IMR-90 (cell line): ENCODE measurements around the gene FHDC1. TPM values are rescaled to one million over a fixed set of nuclear protein-coding genes. Genes with fewer than 3 reads are reported as not detected.

ENCODE experiments used
- ATAC-seq: fragments of 200-7000 bp; cut with Tn5 transposase; 2 replicates; pipeline ENCODE4 v1.9.1; 2020; ENCODE audit warnings: low read depth, mild to moderate bottlenecking, moderate library complexity
- BruUV-seq: library from RNA; stranded (reverse); fragments of 400-500 nt; replicated peaks from 2 replicates; lab custom pipeline; 2021; lab: Mats Ljungman, UMichigan
- CTCF ChIA-PET: fragments of 300-600 bp; formaldehyde crosslinking; extraction: SDS; loops from one replicate; lab custom pipeline; 2021; ENCODE audit warnings: antibody characterized with exemption; lab: Yijun Ruan, JAX
- POLR2A ChIA-PET: fragments of 300-600 bp; sonication (Branson Sonifier 250); formaldehyde crosslinking; loops from one replicate; lab custom pipeline; 2022; ENCODE audit warnings: antibody characterized with exemption; ENCODE audit not compliant: unreplicated experiment; lab: Charles Lee
- DNase-seq: peaks from one replicate; pipeline ENCODE4 v3.0.0; 2013
- H2AFZ ChIP-seq: replicated peaks from 2 replicates; pipeline ENCODE3; 2013; ENCODE audit warnings: low read length, mild to moderate bottlenecking; ENCODE audit not compliant: poor library complexity
- H2AK5ac ChIP-seq: 2 replicates; pipeline ENCODE4 v1.6.1; 2013; ENCODE audit warnings: low read depth, low read length, inconsistent platforms
- H2AK9ac ChIP-seq: replicated peaks from 2 replicates; pipeline ENCODE3; 2013; ENCODE audit warnings: mild to moderate bottlenecking, low read depth, low read length, moderate library complexity; ENCODE audit not compliant: poor library complexity
- H2BK120ac ChIP-seq: 2 replicates; pipeline ENCODE4 v1.6.1; 2013; ENCODE audit warnings: low read depth, low read length, inconsistent platforms
- H2BK15ac ChIP-seq: 3 replicates; pipeline ENCODE4 v1.6.1; 2013; ENCODE audit warnings: low read depth, low read length, inconsistent platforms
- H2BK20ac ChIP-seq: 2 replicates; pipeline ENCODE4 v1.6.1; 2013; ENCODE audit warnings: low read depth, mild to moderate bottlenecking, inconsistent platforms, low read length, moderate library complexity
- H2BK5ac ChIP-seq: 2 replicates; pipeline ENCODE4 v1.6.1; 2013; ENCODE audit warnings: mild to moderate bottlenecking, low read depth, low read length, inconsistent platforms; ENCODE audit not compliant: poor library complexity, severe bottlenecking
- H3K14ac ChIP-seq: replicated peaks from 2 replicates; pipeline ENCODE4 v1.6.1; 2013; ENCODE audit warnings: low read depth, low read length, inconsistent platforms
- H3K18ac ChIP-seq: 2 replicates; pipeline ENCODE4 v1.6.1; 2013; ENCODE audit warnings: low read depth, low read length, control low read depth
- H3K23ac ChIP-seq: 2 replicates; pipeline ENCODE4 v1.6.1; 2013; ENCODE audit warnings: low read depth, low read length, inconsistent platforms
- H3K27ac ChIP-seq: 2 replicates; pipeline ENCODE4 v1.5.1; 2013; ENCODE audit warnings: mild to moderate bottlenecking, control low read depth, low read length; ENCODE audit not compliant: insufficient read depth
- H3K27me3 ChIP-seq: 2 replicates; pipeline ENCODE4 v1.6.1; 2013; ENCODE audit warnings: low read length; ENCODE audit not compliant: control insufficient read depth, insufficient read depth
- H3K36me3 ChIP-seq: 2 replicates; pipeline ENCODE4 v1.6.1; 2013; ENCODE audit warnings: low read length, mixed read lengths; ENCODE audit not compliant: control insufficient read depth, insufficient read depth
- H3K4ac ChIP-seq: 2 replicates; pipeline ENCODE4 v1.6.1; 2013; ENCODE audit warnings: low read depth, low read length, inconsistent platforms
- H3K4me1 ChIP-seq: 2 replicates; pipeline ENCODE4 v1.6.1; 2013; ENCODE audit warnings: low read length, mixed read lengths; ENCODE audit not compliant: control insufficient read depth, insufficient read depth
- H3K4me2 ChIP-seq: 2 replicates; pipeline ENCODE4 v1.6.1; 2013; ENCODE audit warnings: low read depth, mild to moderate bottlenecking, control low read depth, low read length, moderate library complexity
- H3K4me3 ChIP-seq: 2 replicates; pipeline ENCODE4 v1.5.1; 2013; ENCODE audit warnings: low read depth, mild to moderate bottlenecking, control low read depth, low read length, moderate library complexity; ENCODE audit not compliant: insufficient read depth
- H3K56ac ChIP-seq: 2 replicates; pipeline ENCODE4 v1.6.1; 2013; ENCODE audit warnings: low read length, inconsistent platforms; ENCODE audit not compliant: insufficient read depth; ENCODE audit errors: extremely low read depth
- H3K79me1 ChIP-seq, 2 experiments: 2 replicates each; pipeline ENCODE4 v1.6.1; 2013; ENCODE audit warnings: low read length in 2 of 2, inconsistent platforms in 1 of 2, low read depth in 1 of 2
- H3K9ac ChIP-seq: 2 replicates; pipeline ENCODE4 v1.6.1; 2013; ENCODE audit warnings: low read depth, low read length, control low read depth
- H3K9me1 ChIP-seq: 2 replicates; pipeline ENCODE4 v1.6.1; 2013; ENCODE audit warnings: low read length, inconsistent platforms; ENCODE audit not compliant: insufficient read depth
- H3K9me3 ChIP-seq: 2 replicates; pipeline ENCODE4 v1.6.1; 2013; ENCODE audit warnings: low read length; ENCODE audit not compliant: control insufficient read depth, insufficient read depth
- H4K20me1 ChIP-seq: 2 replicates; pipeline ENCODE4 v1.6.1; 2013; ENCODE audit warnings: low read length, inconsistent platforms; ENCODE audit not compliant: insufficient read depth
- H4K5ac ChIP-seq: 2 replicates; pipeline ENCODE4 v1.6.1; 2013; ENCODE audit warnings: mild to moderate bottlenecking, low read depth, low read length, control low read depth
- H4K8ac ChIP-seq, 2 experiments: 2 replicates each; pipeline ENCODE4 v1.6.1; 2013; ENCODE audit warnings: low read depth in 2 of 2, low read length in 2 of 2, control low read depth in 1 of 2, inconsistent platforms in 1 of 2
- H4K91ac ChIP-seq: 2 replicates; pipeline ENCODE4 v1.6.1; 2013; ENCODE audit warnings: low read depth, low read length, inconsistent platforms; ENCODE audit not compliant: insufficient read depth
- BHLHE40 ChIP-seq: fragments of 150-350 bp; IDR thresholded peaks from 2 replicates; pipeline ENCODE4 v1.6.1; 2016; ENCODE audit warnings: mild to moderate bottlenecking, low read depth, low read length
- CEBPB ChIP-seq: IDR thresholded peaks from 2 replicates; pipeline ENCODE4 v1.6.1; 2012; ENCODE audit warnings: low read depth, low read length, improper control_type of control experiment
- CTCF ChIP-seq: conservative IDR thresholded peaks from 2 replicates; pipeline ENCODE4 v1.5.1; 2012; ENCODE audit warnings: mild to moderate bottlenecking, low read depth, low read length, improper control_type of control experiment
- ELK1 ChIP-seq: fragments of 150-350 bp; IDR thresholded peaks from 2 replicates; pipeline ENCODE4 v1.6.1; 2016; ENCODE audit warnings: low read depth, mild to moderate bottlenecking, low read length, moderate library complexity, borderline replicate concordance
- FOS ChIP-seq: fragments of 150-350 bp; IDR thresholded peaks from 2 replicates; pipeline ENCODE4 v1.6.1; 2016; ENCODE audit warnings: low read depth, low read length
- MAFK ChIP-seq: IDR thresholded peaks from 2 replicates; pipeline ENCODE4 v1.6.1; 2012; ENCODE audit warnings: low read depth, low read length, improper control_type of control experiment
- MAZ ChIP-seq: IDR thresholded peaks from 2 replicates; pipeline ENCODE4 v1.6.1; 2012; ENCODE audit warnings: low read depth, mild to moderate bottlenecking, low read length, improper control_type of control experiment, moderate library complexity, borderline replicate concordance
- MXI1 ChIP-seq: IDR thresholded peaks from 2 replicates; pipeline ENCODE4 v1.6.1; 2012; ENCODE audit warnings: low read depth, mild to moderate bottlenecking, low read length, moderate library complexity, borderline replicate concordance
- NFE2L2 ChIP-seq: fragments of 150-350 bp; IDR thresholded peaks from 2 replicates; pipeline ENCODE4 v1.6.1; 2016; ENCODE audit warnings: low read depth, mild to moderate bottlenecking, low read length
- POLR2A ChIP-seq: IDR thresholded peaks from 2 replicates; pipeline ENCODE4 v1.6.1; 2012; ENCODE audit warnings: mild to moderate bottlenecking, low read depth, low read length
- RAD21 ChIP-seq: IDR thresholded peaks from 2 replicates; pipeline ENCODE4 v1.6.1; 2012; ENCODE audit warnings: low read length, improper control_type of control experiment
- RCOR1 ChIP-seq: IDR thresholded peaks from 2 replicates; pipeline ENCODE4 v1.6.1; 2012; ENCODE audit warnings: mild to moderate bottlenecking, low read length, improper control_type of control experiment; ENCODE audit not compliant: insufficient replicate concordance
- RFX5 ChIP-seq: IDR thresholded peaks from 2 replicates; pipeline ENCODE4 v1.8.0; 2012; ENCODE audit warnings: low read depth, mild to moderate bottlenecking, low read length, moderate library complexity
- SMC3 ChIP-seq: fragments of 150-350 bp; IDR thresholded peaks from 2 replicates; pipeline ENCODE4 v1.6.1; 2016; ENCODE audit warnings: low read depth, mild to moderate bottlenecking, antibody characterized with exemption, low read length, moderate library complexity
- WGBS, 2 experiments: methylation state at CpG; one replicate each; pipeline versions ENCODE4 v1.1.5 to v1.1.7; 2013; ENCODE audit warnings: missing lambda C conversion rate in 2 of 2; ENCODE audit not compliant: insufficient read length in 1 of 2; ENCODE audit errors: extremely low coverage in 2 of 2; 5-methylcytosine and 5-hydroxymethylcytosine counted together
- dilution Hi-C: fragments of 300-500 bp; cut with HindIII; formaldehyde crosslinking; loops from one replicate; pipeline ENCODE4 v1.14.3; 2018; ENCODE audit warnings: low sequenced_read_pairs; ENCODE audit not compliant: unreplicated experiment
- in situ Hi-C: fragments of 300-500 bp; cut with MboI; formaldehyde crosslinking; loops from 3 replicates; pipeline ENCODE4 v1.14.3; 2019; ENCODE audit warnings: low sequenced_read_pairs, inconsistent platforms, mixed read lengths
- intact Hi-C: fragments of 100-400 bp; cut with micrococcal nuclease; formaldehyde crosslinking; loops from 2 replicates; pipeline ENCODE4 v1.10.0; 2022
- polyA plus RNA-seq, 3 experiments: library from polyadenylated mRNA; depleted of rRNA; stranded (reverse); fragments of >200 nt; gene quantifications; 2 replicates each; pipeline ENCODE4 v1.2.3, GENCODE V29; 2012; ENCODE audit warnings: low replicate concordance in 1 of 3
- total RNA-seq: library from RNA; depleted of rRNA; stranded (reverse); fragments of >200 nt; gene quantifications from 2 replicates; pipeline ENCODE4 v1.2.3, GENCODE V29; 2012

Gene FHDC1
- total and polyA plus RNA-seq, 2 of the 4 experiments (the other 2 are of a cell fraction): under 0.01 to 0.09 TPM

GRCh38 chr4:152941411-152941810 lies 5.3 kb downstream of the FHDC1 start:
- H2AK5ac ChIP-seq: no peak overlapping the region
- no peak overlapping the region for H3K23ac ChIP-seq
- H4K5ac ChIP-seq: no peak overlapping the region
- H3K14ac ChIP-seq: no peak overlapping the region
- peaks cover 42% of the 10 kb centered on the region for H3K27me3 ChIP-seq
- no peak overlapping the region for H2BK5ac ChIP-seq
- ATAC-seq (no peak), DNase-seq (no peak)
- no peak for TF ChIP-seq MAZ
- no peak for TF ChIP-seq CTCF
- TF ChIP-seq SMC3: no peak
- no peak for TF ChIP-seq FOS
- TF ChIP-seq NFE2L2: no peak
- TF ChIP-seq POLR2A: no peak
- TF ChIP-seq MXI1: no peak
- TF ChIP-seq CEBPB: no peak
- no peak for TF ChIP-seq RCOR1
- no peak for TF ChIP-seq BHLHE40
- TF ChIP-seq MAFK: no peak
- TF ChIP-seq RFX5: no peak
- TF ChIP-seq ELK1: no peak
- no peak for TF ChIP-seq RAD21
- H3K4ac ChIP-seq: no peak overlapping the region
- no peak overlapping the region for H3K4me2 ChIP-seq
- H3K27ac ChIP-seq: no peak overlapping the region
- H3K4me1 ChIP-seq: no peaks in the 10 kb centered on the region
- intact Hi-C loops: loop anchor here (5.0 kb wide), 1 partner anchor 136 kb away; no protein-coding TSS in a partner anchor
- no peak overlapping the region for H3K18ac ChIP-seq
- 0 out of 2 replicates have a peak, but pooled peaks cover 2% of the 10 kb centered on the region for H3K9me3 ChIP-seq
- H2BK20ac ChIP-seq: no peak overlapping the region
- no peak overlapping the region for H3K9ac ChIP-seq
- no peaks in the 10 kb centered on the region for H4K20me1 ChIP-seq
- no peak overlapping the region for H2AK9ac ChIP-seq
- ChIA-PET CTCF (interaction anchor here (0.6 kb wide), 1 partner anchor 186 kb away, joined by 3 read pairs; no protein-coding TSS in a partner anchor), POLR2A (interaction anchor here (0.5 kb wide), 1 partner anchor 38 kb away, joined by 3 read pairs; no protein-coding TSS in a partner anchor)
- dilution Hi-C loops: no loop called here
- no peak overlapping the region for H2BK15ac ChIP-seq
- H3K36me3 ChIP-seq: no peaks in the 10 kb centered on the region
- no peak overlapping the region for H3K4me3 ChIP-seq
- H3K79me1 ChIP-seq: no peaks in the 10 kb centered on the region
- no peak overlapping the region for H4K91ac ChIP-seq
- in situ Hi-C loops: no loop called here
- H3K56ac ChIP-seq: no peak overlapping the region
- no peak overlapping the region for H2BK120ac ChIP-seq
- no peak overlapping the region for H4K8ac ChIP-seq
- H3K9me1 ChIP-seq: no peaks in the 10 kb centered on the region
- WGBS, 2 experiments: no CpG with 5 or more reads among the region's 1 CpG
- no peak overlapping the region for H2AFZ ChIP-seq
- BruUV-seq: no TSS peak
